MM.1S (cell line): Measurements from ENCODE around the gene IVD.
A peak's percentile ranks its signal among the peaks of the same experiment; 100 is the strongest.

Source experiments
- DNase-seq: peaks from one replicate; pipeline ENCODE4 v3.0.0-alpha.2; 2015
- H2AFZ ChIP-seq: fragments of 300-600 bp; sonication (generic); 2 replicates; pipeline ENCODE4 v1.6.0; 2016; ENCODE audit warnings: antibody characterized with exemption, low read length
- H3F3A ChIP-seq: fragments of 300-600 bp; sonication (generic); 2 replicates; pipeline ENCODE4 v1.6.1; 2016; ENCODE audit warnings: mild to moderate bottlenecking, antibody characterized with exemption, low read length, moderate library complexity, mixed read lengths; ENCODE audit not compliant: insufficient read depth
- H3K27ac ChIP-seq: fragments of 300-600 bp; sonication (generic); 2 replicates; pipeline ENCODE4 v1.5.1; 2016; ENCODE audit warnings: mild to moderate bottlenecking, low read length
- H3K27me3 ChIP-seq: fragments of 300-600 bp; sonication (generic); replicated peaks from 2 replicates; pipeline ENCODE4 v1.6.0; 2016; ENCODE audit warnings: low read length; ENCODE audit not compliant: insufficient read depth
- H3K36me3 ChIP-seq: fragments of 300-600 bp; sonication (generic); replicated peaks from 2 replicates; pipeline ENCODE4 v1.6.1; 2016; ENCODE audit warnings: mild to moderate bottlenecking, low read length, mixed read lengths; ENCODE audit not compliant: insufficient read depth
- H3K4me1 ChIP-seq: fragments of 300-600 bp; sonication (generic); 2 replicates; pipeline ENCODE4 v1.6.1; 2016; ENCODE audit warnings: low read length, mixed read lengths
- H3K4me2 ChIP-seq: fragments of 300-600 bp; sonication (generic); 2 replicates; pipeline ENCODE4 v1.6.0; 2016; ENCODE audit warnings: low read depth, low read length
- H3K4me3 ChIP-seq: fragments of 300-600 bp; sonication (generic); 2 replicates; pipeline ENCODE4 v1.5.1; 2016; ENCODE audit warnings: low read length, mixed read lengths
- H3K79me2 ChIP-seq: fragments of 300-600 bp; sonication (generic); 2 replicates; pipeline ENCODE4 v1.6.1; 2016; ENCODE audit warnings: mixed run types, low read length, mixed read lengths
- H3K9ac ChIP-seq: fragments of 300-600 bp; sonication (generic); 2 replicates; pipeline ENCODE4 v1.6.1; 2016; ENCODE audit warnings: low read length, mixed read lengths
- H3K9me2 ChIP-seq: fragments of 300-600 bp; sonication (generic); replicated peaks from 2 replicates; pipeline ENCODE4 v1.6.1; 2016; ENCODE audit warnings: mild to moderate bottlenecking, low read length, mixed read lengths; ENCODE audit not compliant: insufficient read depth
- H3K9me3 ChIP-seq: fragments of 300-600 bp; sonication (generic); replicated peaks from 2 replicates; pipeline ENCODE4 v1.6.1; 2016; ENCODE audit warnings: mild to moderate bottlenecking, low read length, mixed read lengths; ENCODE audit not compliant: insufficient read depth
- H4K20me1 ChIP-seq: fragments of 300-600 bp; sonication (generic); 2 replicates; pipeline ENCODE4 v1.6.1; 2016; ENCODE audit warnings: mild to moderate bottlenecking, low read length, moderate library complexity, mixed read lengths; ENCODE audit not compliant: insufficient read depth
- CTCF ChIP-seq: fragments of 300-600 bp; sonication (generic); IDR thresholded peaks from 2 replicates; pipeline ENCODE4 v1.5.1; 2016; ENCODE audit warnings: antibody characterized with exemption, low read length, mixed read lengths
- EZH2 ChIP-seq: fragments of 300-600 bp; sonication (generic); optimal IDR thresholded peaks from 2 replicates; pipeline ENCODE3; 2017; ENCODE audit warnings: low read depth, mild to moderate bottlenecking, antibody characterized with exemption, low read length, mixed read lengths
- EZH2phosphoT487 ChIP-seq: fragments of 300-600 bp; sonication (generic); IDR thresholded peaks from 2 replicates; pipeline ENCODE4 v1.6.1; 2018; ENCODE audit warnings: antibody characterized with exemption, low read length

Gene IVD

GRCh38 chr15:40380636-40381035 lies 25.0 kb upstream of the IVD start:
- H3K4me1 ChIP-seq: no peaks in the 10 kb centered on the region
- no peaks in the 10 kb centered on the region for H3F3A ChIP-seq
- H3K9me2 ChIP-seq: no peaks in the 10 kb centered on the region
- no peaks in the 10 kb centered on the region for H3K36me3 ChIP-seq
- no peaks in the 10 kb centered on the region for H3K9me3 ChIP-seq
- H3K27me3 ChIP-seq: no peaks in the 10 kb centered on the region
- no peak overlapping the region for H3K4me2 ChIP-seq
- H3K79me2 ChIP-seq: peaks cover 29% of the 10 kb centered on the region
- no peak overlapping the region for H3K4me3 ChIP-seq
- no peak overlapping the region for H2AFZ ChIP-seq
- TF ChIP-seq EZH2: no peak
- TF ChIP-seq CTCF: no peak
- TF ChIP-seq EZH2phosphoT487: no peak
- H4K20me1 ChIP-seq: no peaks in the 10 kb centered on the region
- H3K27ac ChIP-seq: no peak overlapping the region
- DNase-seq: no peak
- H3K9ac ChIP-seq: no peak overlapping the region

GRCh38 chr15:40381818-40382529 lies 23.6 kb upstream of the IVD start:
- Histone ChIP-seq H3K36me3 (no peaks in the 10 kb centered on the region), H3K4me3 (no peak overlapping the region), H3K9ac (no peak overlapping the region), H3K4me2 (peak overlapping the region; percentile 26; the same call in 1 of the 2 replicates), H4K20me1 (no peaks in the 10 kb centered on the region), H3K79me2 (peaks cover 30% of the 10 kb centered on the region), H3K4me1 (no peaks in the 10 kb centered on the region), H3K27ac (no peak overlapping the region), H2AFZ (peak overlapping the region; percentile 86), H3K9me3 (no peaks in the 10 kb centered on the region), H3K9me2 (no peaks in the 10 kb centered on the region), H3F3A (no peaks in the 10 kb centered on the region), H3K27me3 (no peaks in the 10 kb centered on the region)
- DNase-seq: no peak
- no peak for TF ChIP-seq EZH2
- TF ChIP-seq EZH2phosphoT487: no peak
- TF ChIP-seq CTCF: no peak

- H2AFZ ChIP-seq: peak within 1 kb of the TSS; percentile 86
- TF ChIP-seq EZH2phosphoT487 (no peak), EZH2 (no peak), CTCF (no peak)
Measured at GRCh38 chr15:40382580-40383456, 22.8 kb upstream of the IVD start, which contains the start of gene KNSTRN. Gene KNSTRN (plus strand): TSS chr15:40382721. CDS start chr15:40382836, 115 bp downstream.

More at GRCh38 chr15:40382580-40383456, 22.8 kb upstream of the IVD start, which contains the start of gene KNSTRN:
- H3K36me3 ChIP-seq: no peaks in the 10 kb centered on the region
- no peaks in the 10 kb centered on the region for H3K27me3 ChIP-seq
- H3K4me2 ChIP-seq: peak within 1 kb of the TSS; percentile 52
- H3K9me2 ChIP-seq: no peaks in the 10 kb centered on the region
- H3F3A ChIP-seq: no peaks in the 10 kb centered on the region
- peak; percentile 97 for DNase-seq
- H3K9me3 ChIP-seq: no peaks in the 10 kb centered on the region
- peaks cover 30% of the 10 kb centered on the region for H3K79me2 ChIP-seq
- H3K4me1 ChIP-seq: no peaks in the 10 kb centered on the region
- peak within 1 kb of the TSS; percentile 80 for H3K4me3 ChIP-seq
- H3K9ac ChIP-seq: peak within 1 kb of the TSS; percentile 66
- no peak within 1 kb of the TSS for H3K27ac ChIP-seq
- H4K20me1 ChIP-seq: no peaks in the 10 kb centered on the region
